H1 (cell line): ENCODE measurements around the gene HMG20A. TPM values are rescaled to one million over a fixed set of nuclear protein-coding genes. Genes with fewer than 3 reads are reported as not detected.

ENCODE experiments used
- EP300 ChIP-seq, 2 experiments: IDR thresholded peaks; 1 replicate in 1 of 2; 2 replicates in 1 of 2; pipeline ENCODE4 v1.6.1; 2011 to 2012; ENCODE audit warnings: low read depth in 2 of 2, low read length in 2 of 2, mild to moderate bottlenecking in 2 of 2, borderline replicate concordance in 1 of 2, inconsistent platforms in 1 of 2, moderate library complexity in 1 of 2
- POLR2A ChIP-seq, 2 experiments: IDR thresholded peaks; 1 replicate in 1 of 2; 2 replicates in 1 of 2; pipeline ENCODE4 v1.6.1; 2011; ENCODE audit warnings: low read depth in 2 of 2, low read length in 2 of 2, mild to moderate bottlenecking in 2 of 2; ENCODE audit errors: control extremely low read depth in 1 of 2
- polyA plus RNA-seq, 7 experiments: library from polyadenylated mRNA; depleted of rRNA in 3 of 7; stranded (reverse) in 5 of 7; unstranded in 2 of 7; fragments of >200 nt in 5 of 7; fragments of 200-250 nt in 2 of 7; gene quantifications; 1 replicate in 5 of 7; 2 replicates in 1 of 7; 4 replicates in 1 of 7; pipeline versions ENCODE4 v1.2.1 to v1.2.3, GENCODE V29; 2011 to 2013; ENCODE audit warnings: missing spikeins in 2 of 7, mixed read lengths in 2 of 7
- total RNA-seq: library from RNA; stranded (reverse); fragmentation: NEBNext Ultra II Directional; extraction: Animal tissue kit (Norgen Biotek cat#: 25700); gene quantifications from 2 replicates; pipeline ENCODE4 v1.2.1, GENCODE V29; 2021

Gene HMG20A
- total and polyA plus RNA-seq, 2 of the 8 experiments (the other 6 are each of a cell fraction or from before 2014, with no cell fraction given): 52.1 to 59.7 TPM

DNA sequence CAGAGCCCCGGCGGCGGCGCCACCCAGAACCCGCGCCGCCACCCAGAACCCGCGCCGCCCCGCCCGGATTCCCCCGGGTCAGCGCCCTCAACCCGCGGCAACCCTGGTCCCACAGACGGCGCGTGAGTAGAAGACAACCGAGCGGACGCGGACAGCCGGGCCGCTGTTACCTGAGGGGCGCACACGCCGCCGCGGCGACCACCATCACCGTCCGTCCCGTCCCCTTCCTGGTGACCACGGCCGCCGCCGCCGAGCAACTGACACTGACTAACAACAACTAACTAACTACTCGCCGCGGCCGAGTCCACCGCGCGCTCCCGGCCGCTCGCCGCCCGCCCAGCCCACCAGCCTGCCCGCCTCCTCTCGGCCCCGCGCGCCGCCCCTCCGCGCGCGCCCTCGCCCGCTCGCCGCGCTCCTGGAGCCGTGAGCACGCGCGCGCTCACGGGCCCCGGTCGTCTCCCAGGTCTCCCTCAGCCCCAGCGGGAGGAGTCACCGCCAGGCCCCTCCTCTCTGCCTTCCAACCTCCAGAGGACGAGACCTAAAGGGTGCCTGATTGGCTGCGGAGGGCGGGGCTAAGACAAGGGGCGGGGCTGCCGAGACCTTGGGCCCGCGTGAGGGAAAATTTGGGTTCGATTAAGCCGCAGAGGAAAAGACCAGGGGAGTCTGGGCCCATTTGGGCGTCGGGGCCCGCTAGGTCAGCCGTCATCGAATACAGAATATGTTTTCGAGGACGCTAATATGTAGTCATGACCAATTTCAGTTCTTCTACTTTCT is 665 bp upstream of the HMG20A start, which contains the start of gene PEAK1 (continued):
- TF ChIP-seq POLR2A (IDR thresholded peaks at IDR 0.05; ENCODE audit: control extremely low read depth in 1 of 2, low read depth in 2 of 2, low read length in 2 of 2): peak; percentile 32 to 56; a peak in 2 of 3 replicates
- TF ChIP-seq EP300 (IDR thresholded peaks at IDR 0.05; ENCODE audit: borderline replicate concordance in 1 of 2, low read depth in 2 of 2, low read length in 2 of 2): no peak
- TF ChIP-seq, all 59 proteins: peak for 14
